Transverse colon (tissue), 4 donors: Measurements from ENCODE around the gene TOMM70. TPM values are rescaled to one million over a fixed set of nuclear protein-coding genes. Genes with fewer than 3 reads are reported as not detected.

Experiments used
- DNase-seq: peaks from one replicate; pipeline ENCODE4 v3.0.0-alpha.2; 2019
- H3K27ac ChIP-seq, 4 donors: fragments of 200-600 bp; sonication (generic); 2 replicates each; pipeline ENCODE4 v1.5.1; 2016 to 2018; ENCODE audit warnings: inconsistent platforms in 4 of 4
- H3K27me3 ChIP-seq: fragments of 200-600 bp; sonication (generic); 2 replicates; pipeline ENCODE4 v1.5.1; 2017; ENCODE audit warnings: inconsistent platforms
- H3K36me3 ChIP-seq, 4 donors: fragments of 200-600 bp; sonication (generic); 2 replicates each; pipeline ENCODE4 v1.5.1; 2017 to 2019; ENCODE audit warnings: inconsistent platforms in 4 of 4
- H3K4me1 ChIP-seq, 4 donors: fragments of 200-600 bp; sonication (generic); 2 replicates each; pipeline ENCODE4 v1.5.1; 2017 to 2020; ENCODE audit warnings: inconsistent platforms in 4 of 4
- H3K4me3 ChIP-seq, 4 donors: fragments of 200-600 bp; sonication (generic); 1 replicate in 1 of 4; 2 replicates in 3 of 4; pipeline versions ENCODE4 v1.5.1 to v1.6.1; 2017 to 2019; ENCODE audit warnings: inconsistent platforms in 4 of 4
- H3K9me3 ChIP-seq, 2 donors: fragments of 200-600 bp; sonication (generic); 2 replicates each; pipeline ENCODE4 v1.5.1; 2017 to 2019; ENCODE audit warnings: inconsistent platforms in 2 of 2
- EP300 ChIP-seq: sonication (generic); formaldehyde crosslinking; IDR thresholded peaks from one replicate; pipeline ENCODE4 v1.6.1; 2017; ENCODE audit warnings: antibody characterized with exemption, low read depth
- POLR2A ChIP-seq: fragments of 450-650 bp; IDR thresholded peaks from one replicate; pipeline ENCODE4 v1.6.1; 2016; ENCODE audit warnings: antibody characterized with exemption, mild to moderate bottlenecking, moderate library complexity
- POLR2AphosphoS5 ChIP-seq, 3 donors: sonication (generic); formaldehyde crosslinking; IDR thresholded peaks; one replicate each; pipeline ENCODE4 v1.6.1; 2016; ENCODE audit warnings: antibody characterized with exemption in 3 of 3
- WGBS, 2 donors: methylation state at CpG; one replicate each; pipeline ENCODE4 v1.1.5; 2018; ENCODE audit warnings: low coverage in 1 of 2; 5-methylcytosine and 5-hydroxymethylcytosine counted together
- in situ Hi-C, 4 donors: fragments of 200-750 bp; cut with MboI; loops; one replicate each; pipeline versions ENCODE4 v1.15.0 to v1.15.1; 2017; ENCODE audit warnings: low sequenced_read_pairs in 3 of 4, low pct_ligation_motif_present in 1 of 4, low pct_unique_long_range_greater_than_20kb in 1 of 4
- intact Hi-C: fragments of 100-400 bp; cut with DNase I; formaldehyde crosslinking; loops from one replicate; pipeline ENCODE4 v1.15.1; 2023; ENCODE audit warnings: low total_unique reads
- total RNA-seq, 4 donors: library from RNA; depleted of rRNA; stranded (reverse); fragments of >200 nt; gene quantifications; one replicate each; pipeline ENCODE4 v1.1.0, GENCODE V29; 2016
- TF ChIP-seq, protein P1 (sequence below), 5 experiments: fragments of 200-600 bp in 3 of 5; fragments of 450-650 bp in 2 of 5; sonication (generic) in 3 of 5; IDR thresholded peaks; 1 replicate in 2 of 5; 2 replicates in 3 of 5; pipeline ENCODE4 v1.5.1; 2016 to 2017; ENCODE audit warnings: antibody characterized with exemption in 5 of 5, inconsistent platforms in 3 of 5, mild to moderate bottlenecking in 2 of 5, moderate library complexity in 1 of 5

The TOMM70 gene
- total RNA-seq, 4 donors from 2014 or later, result 13.1 to 38.1 (median 33.0) TPM

DNA sequence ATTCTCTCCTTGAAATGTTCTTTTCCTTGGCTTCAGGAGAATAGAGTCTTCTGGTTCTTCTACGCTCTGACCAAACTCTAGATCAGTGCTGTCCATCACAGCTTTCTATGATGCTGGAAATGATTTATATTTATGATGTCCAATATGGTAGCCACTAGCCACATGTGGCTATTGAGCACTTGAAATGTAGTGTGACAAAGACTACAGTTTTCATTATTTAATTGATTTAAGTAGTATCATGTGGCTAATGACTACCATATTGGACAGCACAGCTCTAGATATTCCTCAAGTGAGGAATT lies 3.3 kb upstream of the TOMM70 start:
- 83 to 96% methylated on average over 1 of the region's 1 CpG for whole genome bisulfite sequencing, 2 donors
- DNase-seq, result no peak

DNA sequence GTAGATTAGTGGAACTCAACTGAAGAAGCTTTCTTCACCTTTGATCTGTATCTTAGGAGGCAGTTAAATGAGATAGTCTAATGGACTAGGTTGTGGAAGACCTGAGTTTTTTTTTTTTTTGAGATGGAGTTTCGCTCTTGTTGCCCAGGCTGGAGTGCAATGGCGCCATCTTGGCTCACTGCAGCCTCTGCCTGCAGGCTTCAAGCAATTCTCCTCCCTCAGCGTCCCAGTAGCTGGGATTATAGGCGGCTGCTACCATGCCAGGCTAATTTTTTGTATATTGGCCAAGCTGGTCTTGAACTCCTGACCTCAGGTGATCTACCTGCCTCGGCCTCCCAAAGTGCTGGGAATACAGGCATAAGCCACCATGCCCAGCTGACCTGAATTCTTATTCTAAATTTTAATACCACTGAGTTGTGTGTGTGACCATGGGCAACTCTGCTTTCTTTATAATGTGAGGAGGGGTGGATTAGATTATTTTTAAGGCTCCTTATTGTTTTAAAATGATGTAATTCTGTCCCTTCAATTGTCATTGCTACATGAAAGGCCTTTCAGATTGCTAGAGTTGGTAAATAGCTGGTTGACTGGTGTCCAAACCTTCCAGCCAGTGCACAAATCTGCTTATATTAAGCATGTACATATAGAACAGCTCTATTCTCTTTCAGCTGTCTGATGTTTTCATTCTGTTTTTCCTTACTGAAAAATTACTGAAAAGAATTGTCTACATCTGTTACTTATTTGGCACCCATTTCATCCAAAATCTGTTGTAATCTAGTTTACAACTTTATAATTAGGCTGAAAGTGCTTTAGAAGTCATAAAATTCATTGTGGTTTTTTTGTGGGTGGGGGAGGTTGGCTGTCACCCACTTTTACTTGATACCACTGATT lies 2.7 kb upstream of the TOMM70 start:
- TF ChIP-seq POLR2A, result no peak
- TF ChIP-seq EP300, result no peak
- TF ChIP-seq, protein P1, sequence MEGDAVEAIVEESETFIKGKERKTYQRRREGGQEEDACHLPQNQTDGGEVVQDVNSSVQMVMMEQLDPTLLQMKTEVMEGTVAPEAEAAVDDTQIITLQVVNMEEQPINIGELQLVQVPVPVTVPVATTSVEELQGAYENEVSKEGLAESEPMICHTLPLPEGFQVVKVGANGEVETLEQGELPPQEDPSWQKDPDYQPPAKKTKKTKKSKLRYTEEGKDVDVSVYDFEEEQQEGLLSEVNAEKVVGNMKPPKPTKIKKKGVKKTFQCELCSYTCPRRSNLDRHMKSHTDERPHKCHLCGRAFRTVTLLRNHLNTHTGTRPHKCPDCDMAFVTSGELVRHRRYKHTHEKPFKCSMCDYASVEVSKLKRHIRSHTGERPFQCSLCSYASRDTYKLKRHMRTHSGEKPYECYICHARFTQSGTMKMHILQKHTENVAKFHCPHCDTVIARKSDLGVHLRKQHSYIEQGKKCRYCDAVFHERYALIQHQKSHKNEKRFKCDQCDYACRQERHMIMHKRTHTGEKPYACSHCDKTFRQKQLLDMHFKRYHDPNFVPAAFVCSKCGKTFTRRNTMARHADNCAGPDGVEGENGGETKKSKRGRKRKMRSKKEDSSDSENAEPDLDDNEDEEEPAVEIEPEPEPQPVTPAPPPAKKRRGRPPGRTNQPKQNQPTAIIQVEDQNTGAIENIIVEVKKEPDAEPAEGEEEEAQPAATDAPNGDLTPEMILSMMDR (IDR thresholded peaks at IDR 0.05), result no peak
- TF ChIP-seq POLR2AphosphoS5 (IDR thresholded peaks at IDR 0.05), result no peak
- intact Hi-C loops, result no loop called here
- Histone ChIP-seq H3K27me3 (no peaks in the 10 kb centered on the region), H3K4me1 (peaks cover 10 to 41% (median 32%) of the 10 kb centered on the region in 4 donors), H3K4me3 (no peak overlapping the region), H3K9me3 (peaks cover 0 to 9% of the 10 kb centered on the region in 2 donors), H3K36me3 (peaks cover 0 to 11% (median 0%) of the 10 kb centered on the region in 4 donors), H3K27ac (no peak overlapping the region)
- in situ Hi-C loops, result no loop called here
- whole genome bisulfite sequencing, 2 donors, result 89 to 93% methylated on average over 2 to 5 of the region's 5 CpGs
- DNase-seq, result no peak

More for the DNA sequence above, 3.3 kb upstream of the TOMM70 start:
- Histone ChIP-seq H3K27ac (no peak overlapping the region), H3K4me3 (no peak overlapping the region), H3K27me3 (no peaks in the 10 kb centered on the region), H3K36me3 (peaks cover 0 to 11% (median 0%) of the 10 kb centered on the region in 4 donors), H3K4me1 (peaks cover 7 to 35% (median 26%) of the 10 kb centered on the region in 4 donors), H3K9me3 (peaks cover 0 to 9% of the 10 kb centered on the region in 2 donors)
- in situ Hi-C loops (no loop called here), intact Hi-C loops (no loop called here)
- no peak for TF ChIP-seq EP300
- TF ChIP-seq, protein P1 (IDR thresholded peaks at IDR 0.05), result no peak
- TF ChIP-seq POLR2A, result no peak
- TF ChIP-seq POLR2AphosphoS5 (IDR thresholded peaks at IDR 0.05), result no peak

DNA sequence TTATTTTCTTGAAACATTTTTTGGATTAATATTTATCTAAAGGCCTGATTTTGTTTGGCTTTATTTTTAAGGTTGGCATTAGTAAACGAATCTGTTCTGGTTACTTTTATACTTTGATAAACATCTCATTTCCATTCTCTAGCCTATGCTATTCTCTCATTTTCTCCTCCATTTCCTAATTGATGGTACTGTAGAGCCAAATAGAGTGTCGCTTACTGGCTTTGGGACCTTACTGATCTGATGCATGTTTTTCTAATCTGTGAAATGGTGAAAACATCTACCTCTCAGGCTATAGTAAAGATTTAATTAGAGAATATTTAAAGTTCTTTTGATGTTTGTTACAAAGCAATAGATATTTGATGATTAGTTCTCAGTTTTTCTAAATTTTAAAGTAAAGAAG lies 2.0 kb upstream of the TOMM70 start:
- Histone ChIP-seq H3K36me3 (peaks cover 0 to 11% (median 0%) of the 10 kb centered on the region in 4 donors), H3K27me3 (no peaks in the 10 kb centered on the region), H3K4me1 (peaks cover 10 to 48% (median 35%) of the 10 kb centered on the region in 4 donors), H3K4me3 (peak overlapping the region in 1 of 4 donors; percentile 99), H3K9me3 (peaks cover 0 to 9% of the 10 kb centered on the region in 2 donors), H3K27ac (no peak overlapping the region)
- intact Hi-C loops (no loop called here), in situ Hi-C loops (no loop called here)
- WGBS, 2 donors, result 60 to 69% methylated on average over 2 of the region's 2 CpGs
- TF ChIP-seq, protein P1 (IDR thresholded peaks at IDR 0.05), result no peak
- no peak for TF ChIP-seq POLR2A
- no peak for TF ChIP-seq POLR2AphosphoS5 (IDR thresholded peaks at IDR 0.05)
- TF ChIP-seq EP300, result no peak
- no peak for DNase-seq

DNA sequence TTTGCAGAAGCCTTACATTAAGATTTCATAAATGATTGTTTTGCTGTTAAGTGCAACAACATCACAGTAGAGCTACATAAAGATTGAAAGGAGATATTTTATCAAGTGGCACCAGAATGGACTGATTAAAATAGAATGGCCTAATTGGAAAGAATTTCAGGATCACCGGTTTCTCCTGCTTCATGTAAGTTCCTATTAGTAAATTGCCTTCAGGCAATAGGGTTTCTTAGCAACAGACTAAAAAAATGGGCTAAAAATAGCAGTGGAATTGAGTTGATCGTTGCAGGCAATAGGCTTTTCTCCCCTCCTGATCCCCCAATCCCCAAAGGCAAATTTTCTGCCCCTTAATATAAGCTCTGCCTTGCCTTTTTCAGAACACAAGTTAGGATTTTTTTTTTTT lies 1.4 kb upstream of the TOMM70 start:
- intact Hi-C loops, result no loop called here
- H3K4me3 ChIP-seq, result peak overlapping the region; percentile 85 to 99 (median 93)
- peak overlapping the region; percentile 94 to 97 (median 96) for H3K27ac ChIP-seq
- no peaks in the 10 kb centered on the region for H3K27me3 ChIP-seq
- H3K4me1 ChIP-seq, result peaks cover 10 to 49% (median 35%) of the 10 kb centered on the region in 4 donors
- peaks cover 0 to 6% of the 10 kb centered on the region in 2 donors for H3K9me3 ChIP-seq
- in situ Hi-C loops, result no loop called here
- WGBS, 2 donors, result 0 to 3% methylated on average over 2 of the region's 2 CpGs
- DNase-seq, result no peak
- TF ChIP-seq POLR2A, result no peak
- no peak for TF ChIP-seq POLR2AphosphoS5 (IDR thresholded peaks at IDR 0.05)
- TF ChIP-seq, protein P1 (IDR thresholded peaks at IDR 0.05), result no peak
- TF ChIP-seq EP300, result no peak
- H3K36me3 ChIP-seq, result peaks cover 0 to 6% (median 0%) of the 10 kb centered on the region in 4 donors
